ENCODE data around the gene MAPK12.

The MAPK12 gene

GRCh38 chr22:50298937-50299784, 37.7 kb upstream of the MAPK12 start:
- H3K4me1 ChIP-seq (ENCODE audit: control insufficient read depth, insufficient read depth, low read length), result peaks cover 16% of the 10 kb centered on the region
- H3K4me3 ChIP-seq (ENCODE audit: low read depth, low read length), result peak overlapping the region; percentile 58; the same call in 1 of the 2 replicates
- H3K27me3 ChIP-seq (ENCODE audit: control insufficient read depth, insufficient read depth, low read length), result no peaks in the 10 kb centered on the region
- H3K9me3 ChIP-seq (ENCODE audit: control insufficient read depth, insufficient read depth, low read length), result no peaks in the 10 kb centered on the region
- no peak overlapping the region; the same call in 1 of the 2 replicates for H3K9ac ChIP-seq (ENCODE audit: low read depth, low read length)
- no peaks in the 10 kb centered on the region for H3K36me3 ChIP-seq (ENCODE audit: control insufficient read depth, insufficient read depth, low read length)
- no peak overlapping the region for H3K27ac ChIP-seq (ENCODE audit: low read depth, low read length)

- no peak overlapping the region for H3K4me3 ChIP-seq (ENCODE audit: low read depth, low read length)
- H3K27ac ChIP-seq (ENCODE audit: low read depth, low read length), result no peak overlapping the region
- H3K27me3 ChIP-seq (ENCODE audit: control insufficient read depth, insufficient read depth, low read length), result no peaks in the 10 kb centered on the region
- H3K36me3 ChIP-seq (ENCODE audit: control insufficient read depth, insufficient read depth, low read length), result no peaks in the 10 kb centered on the region
- H3K9ac ChIP-seq (ENCODE audit: low read depth, low read length), result no peak overlapping the region
- peaks cover 16% of the 10 kb centered on the region for H3K4me1 ChIP-seq (ENCODE audit: control insufficient read depth, insufficient read depth, low read length)
- H3K9me3 ChIP-seq (ENCODE audit: control insufficient read depth, insufficient read depth, low read length), result no peaks in the 10 kb centered on the region
Observed at GRCh38 chr22:50298266-50298637, 36.8 kb upstream of the MAPK12 start.

- no peaks in the 10 kb centered on the region for H3K27me3 ChIP-seq (ENCODE audit: control insufficient read depth, insufficient read depth, low read length)
- H3K9me3 ChIP-seq (ENCODE audit: control insufficient read depth, insufficient read depth, low read length), result no peaks in the 10 kb centered on the region
- peaks cover 21% of the 10 kb centered on the region for H3K4me1 ChIP-seq (ENCODE audit: control insufficient read depth, insufficient read depth, low read length)
- H3K9ac ChIP-seq (ENCODE audit: low read depth, low read length), result no peak overlapping the region
- H3K27ac ChIP-seq (ENCODE audit: low read depth, low read length), result no peak overlapping the region
- H3K4me3 ChIP-seq (ENCODE audit: low read depth, low read length), result no peak overlapping the region
- no peaks in the 10 kb centered on the region for H3K36me3 ChIP-seq (ENCODE audit: control insufficient read depth, insufficient read depth, low read length)
Observed at GRCh38 chr22:50297510-50298265, 36.2 kb upstream of the MAPK12 start.

- H3K9me3 ChIP-seq (ENCODE audit: control insufficient read depth, insufficient read depth, low read length), result no peaks in the 10 kb centered on the region
- H3K36me3 ChIP-seq (ENCODE audit: control insufficient read depth, insufficient read depth, low read length), result no peaks in the 10 kb centered on the region
- H3K9ac ChIP-seq (ENCODE audit: low read depth, low read length), result no peak overlapping the region
- H3K27ac ChIP-seq (ENCODE audit: low read depth, low read length), result no peak overlapping the region
- no peak overlapping the region for H3K4me3 ChIP-seq (ENCODE audit: low read depth, low read length)
- H3K27me3 ChIP-seq (ENCODE audit: control insufficient read depth, insufficient read depth, low read length), result no peaks in the 10 kb centered on the region
- peaks cover 23% of the 10 kb centered on the region for H3K4me1 ChIP-seq (ENCODE audit: control insufficient read depth, insufficient read depth, low read length)
Observed at GRCh38 chr22:50296658-50297490, 35.4 kb upstream of the MAPK12 start.

GRCh38 chr22:50294319-50294656, 32.8 kb upstream of the MAPK12 start:
- H3K4me3 ChIP-seq (ENCODE audit: low read depth, low read length), result no peak overlapping the region

GRCh38 chr22:50293441-50294318, 32.2 kb upstream of the MAPK12 start:
- Histone ChIP-seq H3K27ac (ENCODE audit: low read depth, low read length) (peak overlapping the region; percentile 89), H3K4me3 (ENCODE audit: low read depth, low read length) (0 out of 2 replicates have a peak overlapping the region, but pooled peaks have one; percentile 1)

More at GRCh38 chr22:50294319-50294656, 32.8 kb upstream of the MAPK12 start:
- Histone ChIP-seq H3K36me3 (ENCODE audit: control insufficient read depth, insufficient read depth, low read length) (peaks cover 19% of the 10 kb centered on the region), H3K9me3 (ENCODE audit: control insufficient read depth, insufficient read depth, low read length) (no peaks in the 10 kb centered on the region), H3K27me3 (ENCODE audit: control insufficient read depth, insufficient read depth, low read length) (no peaks in the 10 kb centered on the region), H3K27ac (ENCODE audit: low read depth, low read length) (peak overlapping the region; percentile 89), H3K9ac (ENCODE audit: low read depth, low read length) (no peak overlapping the region), H3K4me1 (ENCODE audit: control insufficient read depth, insufficient read depth, low read length) (peaks cover 21% of the 10 kb centered on the region)

GRCh38 chr22:50292643-50293440, 31.4 kb upstream of the MAPK12 start:
- no peak overlapping the region for H3K9ac ChIP-seq (ENCODE audit: low read depth, low read length)
- H3K4me3 ChIP-seq (ENCODE audit: low read depth, low read length), result 0 out of 2 replicates have a peak overlapping the region, but pooled peaks have one; percentile 1
- H3K27ac ChIP-seq (ENCODE audit: low read depth, low read length), result peak overlapping the region; percentile 81
- H3K9me3 ChIP-seq (ENCODE audit: control insufficient read depth, insufficient read depth, low read length), result no peaks in the 10 kb centered on the region
- H3K4me1 ChIP-seq (ENCODE audit: control insufficient read depth, insufficient read depth, low read length), result peaks cover 18% of the 10 kb centered on the region
- no peaks in the 10 kb centered on the region for H3K27me3 ChIP-seq (ENCODE audit: control insufficient read depth, insufficient read depth, low read length)
- H3K36me3 ChIP-seq (ENCODE audit: control insufficient read depth, insufficient read depth, low read length), result peaks cover 33% of the 10 kb centered on the region

More at GRCh38 chr22:50293441-50294318, 32.2 kb upstream of the MAPK12 start:
- Histone ChIP-seq H3K9me3 (ENCODE audit: control insufficient read depth, insufficient read depth, low read length) (no peaks in the 10 kb centered on the region), H3K27me3 (ENCODE audit: control insufficient read depth, insufficient read depth, low read length) (no peaks in the 10 kb centered on the region), H3K36me3 (ENCODE audit: control insufficient read depth, insufficient read depth, low read length) (peaks cover 25% of the 10 kb centered on the region), H3K4me1 (ENCODE audit: control insufficient read depth, insufficient read depth, low read length) (peaks cover 18% of the 10 kb centered on the region), H3K9ac (ENCODE audit: low read depth, low read length) (peak overlapping the region; percentile 45; the same call in 1 of the 2 replicates)

- Histone ChIP-seq H3K9me3 (ENCODE audit: control insufficient read depth, insufficient read depth, low read length) (no peaks in the 10 kb centered on the region), H3K4me1 (ENCODE audit: control insufficient read depth, insufficient read depth, low read length) (peaks cover 18% of the 10 kb centered on the region), H3K4me3 (ENCODE audit: low read depth, low read length) (no peak overlapping the region), H3K27me3 (ENCODE audit: control insufficient read depth, insufficient read depth, low read length) (no peaks in the 10 kb centered on the region), H3K27ac (ENCODE audit: low read depth, low read length) (no peak overlapping the region), H3K36me3 (ENCODE audit: control insufficient read depth, insufficient read depth, low read length) (peaks cover 53% of the 10 kb centered on the region), H3K9ac (ENCODE audit: low read depth, low read length) (no peak overlapping the region)
Observed at GRCh38 chr22:50289942-50290630, 28.6 kb upstream of the MAPK12 start.

- no peak overlapping the region for H3K4me3 ChIP-seq (ENCODE audit: low read depth, low read length)
- H3K27ac ChIP-seq (ENCODE audit: low read depth, low read length), result no peak overlapping the region
- no peak overlapping the region for H3K9ac ChIP-seq (ENCODE audit: low read depth, low read length)
- H3K9me3 ChIP-seq (ENCODE audit: control insufficient read depth, insufficient read depth, low read length), result no peaks in the 10 kb centered on the region
- no peaks in the 10 kb centered on the region for H3K27me3 ChIP-seq (ENCODE audit: control insufficient read depth, insufficient read depth, low read length)
- H3K36me3 ChIP-seq (ENCODE audit: control insufficient read depth, insufficient read depth, low read length), result peaks cover 57% of the 10 kb centered on the region
- H3K4me1 ChIP-seq (ENCODE audit: control insufficient read depth, insufficient read depth, low read length), result peaks cover 16% of the 10 kb centered on the region
Observed at GRCh38 chr22:50289151-50289941, 27.9 kb upstream of the MAPK12 start.

All from HUES48 (cell line).